ENCODE measurements around the gene RBM47.
"Not testable (repeated sequence)": the region's sequence is repeated elsewhere in the genome, so short reads cannot be mapped to it uniquely, and the experiment has no call there.

Gene RBM47

GRCh38 chr4:40399578-40399977 lies 230.1 kb downstream of the RBM47 start:
- DNase-seq, result no peak

- no peak for DNase-seq
These were observed 233.5 kb downstream of the RBM47 start for GRCh38 chr4:40395908-40396793.

- no peak for DNase-seq
These were observed 234.3 kb downstream of the RBM47 start for GRCh38 chr4:40395166-40395900.

GRCh38 chr4:40394236-40394635 lies 235.4 kb downstream of the RBM47 start:
- DNase-seq, result no peak

- DNase-seq, result not testable (repeated sequence)
These were observed 237.4 kb downstream of the RBM47 start for GRCh38 chr4:40392241-40392640.

- DNase-seq, result no peak
These were observed 239.7 kb downstream of the RBM47 start for GRCh38 chr4:40389986-40390385.

GRCh38 chr4:40388239-40388638 lies 241.4 kb downstream of the RBM47 start:
- no peak for DNase-seq

- DNase-seq, result no peak
These were observed 249.0 kb downstream of the RBM47 start for GRCh38 chr4:40380647-40381046.

- DNase-seq, result no peak
These were observed 250.4 kb downstream of the RBM47 start for GRCh38 chr4:40379248-40379647.

GRCh38 chr4:40378619-40379018 lies 251.0 kb downstream of the RBM47 start:
- DNase-seq, result no peak

GRCh38 chr4:40377512-40378365 lies 251.9 kb downstream of the RBM47 start:
- no peak for DNase-seq

- no peak for DNase-seq
These were observed 254.0 kb downstream of the RBM47 start for GRCh38 chr4:40375620-40376019.

- DNase-seq, result no peak
These were observed 254.6 kb downstream of the RBM47 start for GRCh38 chr4:40375095-40375494.

GRCh38 chr4:40373636-40374035 lies 256.0 kb downstream of the RBM47 start:
- no peak for DNase-seq
